Stimulated activated CD4-positive, alpha-beta T cell treated with anti-CD3 and anti-CD28 coated beads, Interleukin-15, amount 100 ng/mL, for 48 hours (primary cell): ENCODE measurements around the gene TNKS2.
"Not testable (repeated sequence)": the region's sequence is repeated elsewhere in the genome, so short reads cannot be mapped to it uniquely, and the experiment has no call there.

Experiments used
- DNase-seq, 2 donors: peaks; one replicate each; pipeline ENCODE4 v3.0.0-alpha.2; 2020; ENCODE audit warnings: low read depth in 2 of 2

TNKS2 gene

DNA sequence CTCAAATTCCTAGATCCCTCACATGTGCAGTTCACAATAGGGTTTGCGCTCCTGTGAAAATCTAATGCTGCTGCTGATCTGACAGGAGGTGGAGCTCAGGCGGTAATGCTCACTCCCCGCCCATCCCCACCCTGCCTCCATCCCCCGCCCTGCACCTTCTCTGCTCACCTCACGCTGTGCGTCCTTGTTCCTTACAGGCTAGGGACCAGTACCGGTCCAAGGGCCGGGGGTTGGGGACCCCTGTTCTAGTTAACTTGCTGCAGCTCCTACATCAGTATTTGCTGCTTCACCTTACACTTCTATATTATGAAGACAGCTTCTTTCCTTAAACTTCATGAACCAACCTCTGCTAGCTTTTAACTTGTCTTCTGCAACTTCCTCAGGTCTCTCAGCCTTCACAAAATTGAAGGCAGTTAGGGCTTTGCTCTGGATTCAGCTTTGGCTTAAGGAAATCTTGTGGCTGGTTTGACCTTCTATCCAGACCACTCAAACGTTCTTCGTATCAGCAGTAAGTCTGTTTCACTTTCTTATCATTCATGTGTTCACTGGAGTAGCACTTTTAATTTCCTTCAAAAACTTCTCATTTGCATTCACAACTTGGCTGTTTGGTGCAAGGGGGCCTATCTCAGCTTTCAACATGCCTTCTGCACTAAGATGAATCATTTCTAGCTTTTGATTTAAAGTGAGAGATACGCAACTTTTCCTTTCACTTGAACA is 1.7 kb upstream of the TNKS2 start:
- peak; percentile 40 to 56 for DNase-seq

DNA sequence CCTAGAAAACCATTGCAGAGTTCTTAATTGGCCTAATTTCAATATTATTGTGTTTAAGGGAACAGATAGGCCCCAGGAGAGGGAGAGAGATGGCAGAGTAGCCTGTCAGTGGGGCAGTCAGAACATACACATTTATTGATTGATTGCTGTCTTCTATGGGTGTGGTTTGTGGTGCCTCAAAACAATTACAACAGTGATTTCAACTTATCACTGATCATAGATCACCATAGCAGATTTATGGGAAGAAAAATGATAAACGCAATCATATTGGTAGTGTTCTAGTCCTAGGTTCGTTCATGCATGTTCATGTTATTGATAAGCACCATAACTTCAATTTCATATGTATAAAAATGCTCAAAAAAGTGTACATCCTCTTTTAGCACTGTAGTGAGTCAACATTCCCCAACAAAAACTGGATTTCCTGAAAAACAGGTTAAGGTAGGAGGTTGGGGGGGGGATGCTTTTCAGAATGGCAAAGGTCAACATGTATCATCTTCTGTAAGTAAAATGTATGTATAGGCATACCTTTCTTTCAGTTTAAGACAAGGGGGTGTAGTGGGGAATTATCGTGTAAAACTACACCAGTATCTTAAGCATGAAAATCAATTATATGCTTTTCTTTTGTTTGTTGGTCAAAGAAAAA is 1.1 kb upstream of the TNKS2 start:
- DNase-seq, result no peak

DNA sequence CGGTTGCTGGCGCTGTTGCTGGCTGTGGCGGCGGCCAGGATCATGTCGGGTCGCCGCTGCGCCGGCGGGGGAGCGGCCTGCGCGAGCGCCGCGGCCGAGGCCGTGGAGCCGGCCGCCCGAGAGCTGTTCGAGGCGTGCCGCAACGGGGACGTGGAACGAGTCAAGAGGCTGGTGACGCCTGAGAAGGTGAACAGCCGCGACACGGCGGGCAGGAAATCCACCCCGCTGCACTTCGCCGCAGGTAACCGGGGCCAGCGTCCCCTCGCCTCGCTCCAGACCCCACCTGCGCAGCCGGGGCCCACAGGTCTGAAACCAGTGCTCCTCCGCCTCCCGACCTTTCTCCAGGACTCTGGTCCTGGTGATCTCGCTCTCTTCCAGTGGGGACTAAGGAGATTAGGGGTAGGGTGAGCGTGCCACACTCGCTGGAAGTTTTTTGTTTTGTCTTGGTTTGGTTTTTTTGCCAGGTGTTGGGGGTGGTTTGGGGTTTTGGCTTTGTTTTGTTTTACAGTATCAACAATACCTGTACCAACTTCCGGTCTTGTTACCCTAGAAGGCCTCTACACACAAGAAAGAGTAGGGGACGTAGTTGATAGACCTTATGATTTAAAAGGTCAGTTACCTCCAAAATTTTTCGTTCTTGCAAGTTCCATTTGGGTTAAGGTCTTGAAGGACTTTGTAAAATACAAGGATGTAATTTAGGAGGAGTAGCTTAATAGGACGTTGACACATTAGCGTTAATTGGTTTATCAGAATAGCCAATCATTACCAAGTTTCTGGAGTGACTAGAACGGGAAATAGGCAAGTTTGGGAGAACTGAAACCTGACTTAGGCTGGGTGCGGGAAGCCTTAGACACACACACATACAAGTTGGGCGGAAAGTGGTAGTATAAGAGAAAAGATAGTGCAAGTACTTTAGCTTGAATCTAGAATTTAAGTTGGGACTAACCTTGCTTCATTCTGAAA is 704 bp downstream of the TNKS2 start:
- DNase-seq, result peak; percentile 16 to 25

DNA sequence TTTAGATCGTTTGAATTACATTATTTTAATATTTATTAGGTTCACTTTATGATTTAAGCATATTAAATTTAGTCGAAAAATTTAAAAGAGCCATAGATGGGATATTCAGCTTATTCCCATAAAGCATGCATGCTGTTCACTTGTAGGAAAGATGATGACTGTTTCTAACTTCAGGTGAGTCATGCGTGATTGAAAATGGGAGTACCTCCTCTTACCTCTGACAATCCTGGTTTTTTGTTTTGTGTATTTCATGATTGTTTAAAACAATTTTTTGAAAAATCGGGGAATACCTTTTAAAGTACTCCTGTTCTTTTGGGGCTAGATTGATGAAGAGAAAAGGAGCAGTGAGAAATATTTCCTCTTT is 1.4 kb downstream of the TNKS2 start:
- DNase-seq, result no peak

DNA sequence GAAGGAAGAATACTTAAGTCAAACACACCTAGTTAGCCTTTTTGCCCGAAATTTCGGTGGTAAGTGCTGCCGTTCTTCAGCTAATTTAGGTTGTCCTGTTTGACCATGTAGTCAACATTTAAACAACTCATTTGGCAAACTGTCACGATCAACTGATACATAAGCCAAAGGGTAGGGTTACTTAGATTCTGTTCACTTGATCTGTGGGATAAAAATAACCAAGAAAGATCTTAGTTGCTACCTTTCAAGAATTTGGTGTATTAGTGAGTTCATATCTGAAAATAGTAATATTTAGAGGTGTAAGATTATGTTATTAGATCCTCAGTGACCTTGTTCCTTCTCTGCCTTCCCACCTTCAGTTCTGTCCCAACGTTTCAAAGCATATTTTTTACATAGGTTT is 2.0 kb downstream of the TNKS2 start:
- DNase-seq, result no peak

DNA sequence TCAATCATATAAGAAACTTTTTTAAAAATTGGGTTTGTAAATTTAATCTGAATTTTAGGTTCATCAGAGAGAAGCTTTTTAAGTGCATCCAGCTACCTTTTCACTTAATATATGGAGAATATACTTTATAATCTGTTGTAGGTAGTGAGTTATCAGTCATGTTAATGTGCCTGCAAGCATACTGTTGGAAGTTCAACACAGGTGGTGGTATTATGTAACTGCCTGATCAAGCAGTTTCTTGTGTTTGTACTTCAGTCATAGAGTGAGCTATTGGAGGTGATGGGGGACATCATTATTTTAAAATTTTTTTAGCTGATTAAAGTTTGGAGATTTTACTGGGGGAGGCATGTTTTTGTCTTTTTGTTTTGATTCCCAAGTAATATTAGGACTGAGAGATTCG is 2.5 kb downstream of the TNKS2 start:
- DNase-seq, result no peak

DNA sequence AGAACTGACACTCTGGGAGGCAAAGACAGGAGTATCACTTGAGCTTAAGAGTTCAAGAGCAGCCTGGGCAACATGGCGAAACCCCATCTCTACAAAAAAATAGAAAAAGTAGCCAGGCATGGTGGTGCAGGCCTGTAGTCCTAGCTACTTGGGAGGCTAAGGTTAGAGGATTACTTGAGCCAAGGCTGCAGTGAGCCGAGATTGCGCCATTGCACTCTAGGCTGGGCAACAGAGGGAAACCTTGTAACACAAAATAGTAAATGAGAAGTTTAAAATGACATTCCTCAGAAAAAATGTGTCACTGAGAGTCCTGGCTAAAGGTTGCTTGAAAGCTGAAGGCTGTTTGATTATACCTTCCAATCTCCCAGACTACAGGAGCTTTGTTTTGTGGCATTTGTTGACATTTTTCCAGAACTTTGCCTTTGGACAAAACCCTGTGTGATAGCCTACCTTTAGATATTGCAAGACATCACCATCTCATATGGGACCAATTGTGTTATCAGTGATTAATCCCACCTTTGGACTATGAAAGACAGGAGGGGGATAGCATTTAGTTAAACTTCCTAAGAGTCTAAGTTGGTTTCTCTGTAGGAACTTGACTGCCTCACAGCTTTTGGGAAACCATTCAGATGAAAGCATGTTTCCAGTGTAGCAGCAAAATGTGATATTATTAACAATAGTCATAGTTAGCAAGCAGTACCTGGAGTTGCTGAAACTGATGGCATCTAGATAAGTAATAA is 5.3 kb downstream of the TNKS2 start:
- no peak for DNase-seq

DNA sequence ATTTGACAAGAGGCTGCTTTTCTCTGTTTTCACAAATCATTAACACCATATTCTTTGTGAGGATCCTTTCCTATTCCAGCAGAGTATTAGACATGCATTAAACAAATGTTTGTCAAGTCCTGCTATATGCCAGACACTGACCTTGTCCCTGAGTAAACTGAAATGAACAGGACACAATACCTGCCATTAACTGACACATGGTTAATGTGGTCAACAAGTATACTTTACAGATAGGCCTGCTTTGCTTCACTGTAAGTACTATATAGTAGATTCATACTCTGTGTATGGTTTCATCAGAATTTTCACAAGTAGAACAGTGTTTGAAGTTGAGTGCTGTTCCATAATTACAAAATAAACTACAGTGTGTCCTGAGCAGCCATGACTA is 5.9 kb downstream of the TNKS2 start:
- no peak for DNase-seq

DNA sequence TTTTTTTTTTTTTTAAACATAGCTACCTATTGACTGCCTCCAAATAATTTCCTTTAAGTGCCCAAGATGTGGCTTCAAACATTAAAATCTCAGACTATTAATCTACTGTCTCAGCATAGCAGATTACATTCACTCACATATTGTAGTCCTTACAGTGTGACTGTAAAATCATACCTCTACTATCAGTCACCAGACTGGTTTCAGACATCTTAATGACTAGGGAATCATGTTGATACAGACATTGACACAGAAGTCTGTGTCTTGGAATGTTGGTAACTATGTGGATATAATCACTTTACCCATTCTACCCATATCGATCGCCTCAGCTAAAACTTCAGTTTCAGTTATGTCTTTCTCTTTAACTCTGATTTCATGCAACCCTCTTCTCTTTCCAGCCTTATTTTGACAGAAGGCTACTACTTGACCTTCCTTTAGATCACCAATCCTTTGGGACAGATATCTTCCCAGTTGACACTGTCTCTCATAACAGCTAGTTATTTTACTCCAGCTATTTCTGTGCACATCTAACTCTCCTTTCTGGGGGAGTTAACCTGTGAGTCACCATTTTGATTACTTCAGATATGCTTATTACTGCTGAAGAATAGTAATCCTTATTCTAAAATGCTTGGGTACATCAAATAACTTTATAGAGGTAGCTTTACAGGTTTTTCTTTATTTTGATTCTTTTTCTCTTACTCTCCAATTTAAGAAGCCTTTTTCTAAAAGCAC is 7.0 kb downstream of the TNKS2 start:
- no peak for DNase-seq

DNA sequence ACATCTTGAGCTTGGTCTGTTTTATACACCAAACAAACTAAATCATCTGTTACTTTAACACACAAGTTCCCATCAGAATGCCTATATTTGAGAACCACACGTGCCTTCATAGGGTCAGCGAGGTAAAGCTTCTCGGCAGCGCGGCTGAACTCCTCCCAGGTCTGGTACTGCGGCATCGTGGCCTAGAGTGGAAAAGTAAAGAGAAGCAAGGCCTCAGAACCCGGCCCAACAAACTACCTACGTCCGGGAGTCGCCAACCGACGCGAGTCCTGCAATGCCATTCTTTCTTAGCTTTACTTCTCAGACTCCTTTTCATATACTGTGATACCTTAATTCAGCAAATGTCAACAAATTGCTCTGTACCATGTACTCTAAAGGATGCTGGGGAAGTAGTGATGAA is 9.0 kb downstream of the TNKS2 start:
- DNase-seq, result not testable (repeated sequence)

DNA sequence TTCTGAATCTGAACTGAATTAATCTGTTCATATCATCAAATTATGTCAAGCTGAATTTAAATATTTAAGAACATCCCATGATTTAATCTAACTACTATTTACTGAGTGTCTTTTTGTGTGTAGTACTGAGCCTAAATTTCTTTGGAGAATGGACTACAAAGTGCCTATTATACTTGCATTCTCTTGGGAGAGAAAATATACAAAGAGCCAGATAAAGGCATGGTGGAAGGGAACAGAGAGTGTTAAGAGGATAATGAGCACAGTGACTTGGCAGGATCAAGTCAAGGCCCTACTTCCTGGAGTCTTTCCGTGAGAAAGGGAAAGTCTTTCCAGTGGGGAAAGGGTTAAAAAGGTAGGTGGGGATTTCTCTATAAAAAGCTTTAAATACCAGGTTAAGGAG is 15.0 kb downstream of the TNKS2 start:
- DNase-seq, result no peak

DNA sequence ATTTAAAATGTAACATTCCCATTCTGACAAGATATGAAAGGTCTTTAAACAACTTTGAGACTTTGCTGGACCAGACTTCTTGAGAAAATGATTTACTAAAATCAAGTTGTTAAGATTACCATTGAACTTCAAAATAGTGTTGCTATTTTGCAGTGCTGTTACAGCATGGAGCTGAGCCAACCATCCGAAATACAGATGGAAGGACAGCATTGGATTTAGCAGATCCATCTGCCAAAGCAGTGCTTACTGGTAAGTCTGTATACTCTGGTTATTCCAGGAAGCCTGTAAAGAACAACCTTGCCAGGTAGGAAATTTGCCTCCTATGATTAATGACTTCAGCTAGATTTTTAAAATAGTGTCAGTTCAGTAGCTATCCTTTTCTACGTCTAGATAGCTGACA is 18.8 kb downstream of the TNKS2 start:
- DNase-seq, result no peak

DNA sequence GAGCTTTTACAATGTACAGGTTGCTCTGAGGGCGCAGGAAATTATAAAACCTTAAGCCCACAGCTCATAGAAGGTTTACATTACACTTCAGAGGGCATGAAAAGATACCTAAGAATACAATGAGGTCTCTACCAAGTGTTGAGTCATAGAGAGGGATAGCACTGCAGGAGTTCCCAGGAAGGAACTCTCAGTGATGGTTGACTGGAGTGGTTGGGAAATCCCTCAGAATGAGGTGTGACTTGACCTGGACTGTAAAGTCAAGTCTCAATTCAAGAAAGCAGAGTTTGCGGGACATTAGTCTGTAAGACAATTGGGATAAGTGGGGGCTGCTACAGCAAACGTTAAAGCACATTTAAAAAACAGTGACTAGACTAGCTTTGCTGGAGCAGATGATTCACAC is 21.9 kb downstream of the TNKS2 start:
- DNase-seq, result no peak

DNA sequence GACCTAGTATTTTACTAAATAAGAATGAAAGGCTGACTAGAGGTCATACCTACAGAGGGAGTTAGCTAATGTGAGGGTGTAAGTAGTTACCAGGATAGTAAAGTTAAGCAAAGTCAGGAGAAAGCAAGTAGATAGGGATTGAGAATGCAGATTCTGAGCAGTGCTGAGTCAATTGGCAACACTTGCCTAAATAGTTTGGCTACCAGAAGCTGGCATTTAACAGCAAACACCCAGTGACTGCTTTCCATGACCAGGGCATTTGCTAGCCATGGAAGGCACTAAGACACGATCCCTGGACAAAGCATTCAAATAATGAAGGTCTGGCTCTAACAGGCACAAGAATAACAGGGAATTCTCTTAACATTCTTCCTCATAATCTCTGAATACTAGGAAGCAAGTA is 25.9 kb downstream of the TNKS2 start:
- DNase-seq, result no peak

DNA sequence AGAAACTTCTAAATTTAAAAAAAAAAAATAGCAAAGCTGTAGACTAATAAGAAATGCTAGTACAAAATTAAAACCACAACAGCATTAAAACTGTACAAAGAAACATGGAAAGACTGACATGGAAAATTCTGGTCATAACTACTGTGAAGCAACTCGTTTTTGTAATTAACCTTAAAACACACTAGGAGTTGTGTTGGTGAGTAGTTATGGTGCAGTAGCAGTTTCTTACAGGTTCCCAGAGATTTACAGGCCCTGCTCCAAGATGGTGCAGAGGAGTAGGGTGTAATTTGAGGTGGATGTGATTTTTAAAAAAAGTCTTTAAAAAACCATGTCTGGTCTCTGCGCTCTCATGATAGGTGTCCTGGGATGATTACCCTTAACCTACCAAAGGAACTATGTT is 31.0 kb downstream of the TNKS2 start:
- DNase-seq, result no peak

DNA sequence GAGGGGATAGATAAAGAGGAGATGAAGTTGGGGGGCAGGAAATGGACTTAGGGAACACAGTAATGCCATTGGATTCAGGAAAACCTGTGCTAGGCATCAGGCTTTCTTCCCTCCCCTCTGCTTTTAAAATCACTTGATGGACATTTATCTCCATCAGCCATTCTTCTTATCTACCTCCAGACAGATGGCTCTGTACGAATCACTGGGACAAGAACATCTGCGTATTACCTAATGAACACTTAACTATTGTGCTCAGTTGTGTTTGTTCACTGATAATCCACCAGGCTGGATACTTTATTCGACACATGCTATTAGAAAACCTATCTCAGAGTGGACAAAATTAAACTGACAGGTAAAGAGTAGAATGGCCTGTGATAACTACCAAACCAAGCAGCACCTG is 40.0 kb downstream of the TNKS2 start:
- DNase-seq, result no peak

DNA sequence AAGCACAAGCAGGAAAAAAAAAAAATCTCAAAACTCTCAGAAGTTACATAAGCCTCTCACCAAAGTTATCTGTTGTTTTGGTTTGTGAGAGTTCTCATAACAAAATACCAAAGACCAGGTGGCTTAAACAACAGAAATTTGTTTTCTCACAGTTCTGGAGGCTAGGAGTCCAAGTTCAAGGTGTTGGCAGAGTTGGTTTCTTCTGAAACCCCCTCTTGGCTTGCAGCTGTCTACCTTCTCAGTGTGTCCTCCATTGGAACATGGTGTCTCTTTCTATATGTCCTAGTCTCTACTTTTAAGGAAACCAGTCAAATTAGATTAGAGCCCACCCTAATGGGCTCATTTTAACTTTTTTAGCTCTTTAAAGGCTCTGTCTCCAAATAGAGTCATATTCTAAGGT is 44.9 kb downstream of the TNKS2 start:
- DNase-seq, result no peak

DNA sequence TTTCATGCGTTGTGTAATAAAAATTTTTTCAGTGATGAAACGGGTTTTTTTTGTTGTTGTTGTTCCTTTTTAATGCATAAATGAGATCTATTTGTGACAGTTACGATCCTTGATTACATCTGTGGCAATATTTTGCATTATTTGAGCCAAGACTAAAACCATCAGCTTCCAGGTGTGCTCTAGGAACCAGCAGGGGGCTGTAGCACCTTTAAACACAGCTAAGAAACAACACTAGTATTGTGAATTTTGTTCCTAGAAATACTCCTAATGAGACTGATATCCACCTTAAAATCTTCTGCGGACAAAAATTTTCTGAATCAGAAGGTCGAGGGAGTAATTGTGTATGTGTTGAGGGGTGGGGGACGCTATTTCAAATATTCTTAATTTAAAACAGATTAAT is 58.4 kb downstream of the TNKS2 start:
- no peak for DNase-seq

DNA sequence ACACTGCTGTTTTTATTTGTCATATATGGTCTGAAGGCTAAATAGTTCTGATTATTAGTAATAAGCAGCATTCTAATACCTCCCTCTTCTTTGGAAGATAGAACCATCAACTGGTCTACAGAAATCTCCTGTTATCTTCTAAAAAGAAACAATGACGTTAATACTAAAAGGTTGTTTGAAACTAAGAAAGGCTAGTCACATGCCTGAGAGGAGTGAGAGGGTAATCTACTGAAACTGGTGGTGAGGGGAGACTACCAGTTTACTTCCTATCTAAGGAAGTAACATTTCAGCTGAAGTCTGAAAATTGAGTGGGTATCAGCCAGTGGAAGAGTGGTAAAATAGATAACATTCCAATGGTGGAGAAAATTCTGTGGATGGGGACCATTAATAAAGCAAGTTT is 62.7 kb downstream of the TNKS2 start:
- DNase-seq, result no peak

DNA sequence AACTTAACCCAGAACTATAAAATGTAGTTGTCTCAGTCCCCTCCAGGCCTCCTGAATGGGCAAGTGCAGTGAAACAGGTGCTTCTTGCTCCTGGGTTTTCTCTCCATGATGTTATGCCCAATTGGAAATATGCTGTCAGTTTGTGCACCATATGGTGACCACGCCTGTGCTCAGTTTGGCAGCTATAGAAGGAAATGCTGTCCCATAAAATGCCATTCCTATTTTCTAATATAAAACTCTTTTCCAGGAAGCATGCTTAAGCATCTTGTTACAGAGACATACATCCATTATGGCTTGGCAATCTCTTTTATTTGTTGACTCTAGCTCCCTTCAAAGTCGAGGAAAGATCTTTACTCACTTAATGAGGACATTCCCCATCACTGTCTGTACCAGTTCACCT is 65.9 kb downstream of the TNKS2 start:
- no peak for DNase-seq

DNA sequence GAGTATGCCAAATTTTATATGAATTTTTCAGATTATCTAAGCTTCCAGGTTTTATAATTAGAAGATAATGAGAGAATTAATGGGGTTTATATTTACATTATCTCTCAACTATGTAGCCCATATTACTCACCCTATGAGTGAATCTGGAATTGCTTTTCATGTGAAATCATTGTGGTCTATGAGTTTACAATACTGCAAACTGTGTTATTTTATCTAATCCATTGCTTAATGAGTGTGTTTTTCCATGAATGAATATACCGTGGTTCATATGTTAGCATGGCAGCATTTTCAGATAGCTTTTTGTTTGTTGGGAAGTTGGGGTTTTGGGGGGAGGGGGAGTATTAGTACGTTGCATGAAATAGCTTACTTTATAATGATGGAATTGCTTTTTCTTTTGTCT is 66.5 kb downstream of the TNKS2 start:
- no peak for DNase-seq
